ENCODE results near the gene USP47.

The USP47 gene

GRCh38 chr11:11929920-11930319, 88.1 kb downstream of the USP47 start:
- DNase-seq (ENCODE audit: low read depth in 2 of 2, low spot score in 1 of 2) = no peak

- no peak for DNase-seq (ENCODE audit: low read depth in 2 of 2, low spot score in 1 of 2)
These were observed 89.8 kb downstream of the USP47 start for GRCh38 chr11:11931461-11932055.

- no peak for DNase-seq (ENCODE audit: low read depth in 2 of 2, low spot score in 1 of 2)
These were observed 93.8 kb downstream of the USP47 start for GRCh38 chr11:11935536-11935935.

- no peak for DNase-seq (ENCODE audit: low read depth in 2 of 2, low spot score in 1 of 2)
These were observed 95.7 kb downstream of the USP47 start for GRCh38 chr11:11937433-11937832.

- DNase-seq (ENCODE audit: low read depth in 2 of 2, low spot score in 1 of 2) = no peak
These were observed 96.2 kb downstream of the USP47 start for GRCh38 chr11:11937957-11938356.

- DNase-seq (ENCODE audit: low read depth in 2 of 2, low spot score in 1 of 2) = no peak
These were observed 98.8 kb downstream of the USP47 start for GRCh38 chr11:11940551-11940950.

- no peak for DNase-seq (ENCODE audit: low read depth in 2 of 2, low spot score in 1 of 2)
These were observed 100.9 kb downstream of the USP47 start for GRCh38 chr11:11942668-11943067.

- no peak for DNase-seq (ENCODE audit: low read depth in 2 of 2, low spot score in 1 of 2)
These were observed 102.7 kb downstream of the USP47 start for GRCh38 chr11:11944444-11944843.

- no peak for DNase-seq (ENCODE audit: low read depth in 2 of 2, low spot score in 1 of 2)
These were observed 104.4 kb downstream of the USP47 start for GRCh38 chr11:11946180-11946579.

- no peak for DNase-seq (ENCODE audit: low read depth in 2 of 2, low spot score in 1 of 2)
These were observed 105.1 kb downstream of the USP47 start for GRCh38 chr11:11946878-11947277.

GRCh38 chr11:11947825-11948224, 106.1 kb downstream of the USP47 start:
- DNase-seq (ENCODE audit: low read depth in 2 of 2, low spot score in 1 of 2) = no peak

GRCh38 chr11:11948242-11948947, 106.6 kb downstream of the USP47 start:
- DNase-seq (ENCODE audit: low read depth in 2 of 2, low spot score in 1 of 2) = no peak

- DNase-seq (ENCODE audit: low read depth in 2 of 2, low spot score in 1 of 2) = no peak
These were observed 107.7 kb downstream of the USP47 start for GRCh38 chr11:11949482-11949881.

GRCh38 chr11:11952036-11952435, 110.3 kb downstream of the USP47 start:
- no peak for DNase-seq (ENCODE audit: low read depth in 2 of 2, low spot score in 1 of 2)

GRCh38 chr11:11956006-11956405, 114.2 kb downstream of the USP47 start:
- DNase-seq (ENCODE audit: low read depth in 2 of 2, low spot score in 1 of 2) = no peak

- DNase-seq (ENCODE audit: low read depth in 2 of 2, low spot score in 1 of 2) = no peak
These were observed 116.8 kb downstream of the USP47 start for GRCh38 chr11:11958403-11959231.

GRCh38 chr11:11959601-11960000, 117.8 kb downstream of the USP47 start:
- DNase-seq (ENCODE audit: low read depth in 2 of 2, low spot score in 1 of 2) = no peak

- DNase-seq (ENCODE audit: low read depth in 2 of 2, low spot score in 1 of 2) = no peak
These were observed 118.9 kb downstream of the USP47 start for GRCh38 chr11:11960687-11961086.

GRCh38 chr11:11961399-11962028, 119.7 kb downstream of the USP47 start:
- DNase-seq (ENCODE audit: low read depth in 2 of 2, low spot score in 1 of 2) = no peak

- DNase-seq (ENCODE audit: low read depth in 2 of 2, low spot score in 1 of 2) = no peak
These were observed 121.3 kb downstream of the USP47 start for GRCh38 chr11:11963067-11963466.
